ELR (cell line): ENCODE results near the gene SLIT3.

Experiments used
- DNase-seq: peaks from one replicate; pipeline ENCODE4 v3.0.0-alpha.2; 2015; ENCODE audit warnings: low read depth

Gene SLIT3

GRCh38 chr5:168860503-168860902, 440.4 kb downstream of the SLIT3 start:
- DNase-seq: no peak

DNA sequence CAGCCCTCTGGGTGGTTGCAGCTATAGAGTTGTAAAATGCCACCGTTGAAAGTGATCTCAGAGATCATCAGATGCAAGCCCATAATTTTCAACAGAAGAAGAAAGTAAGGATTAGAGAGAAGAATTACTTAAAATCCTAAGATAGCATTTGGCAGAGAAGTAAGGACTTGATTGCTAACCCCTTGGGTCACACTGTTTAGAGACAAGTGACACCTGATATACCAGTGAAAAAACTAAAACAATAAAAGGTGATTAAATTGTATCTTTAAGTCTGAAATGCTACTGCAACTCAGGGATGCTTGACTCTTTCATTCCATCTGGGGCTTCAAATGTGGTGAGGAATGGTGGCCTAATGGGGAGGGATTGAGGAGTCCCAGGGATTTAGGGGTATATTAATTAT, 440.9 kb downstream of the SLIT3 start:
- DNase-seq: no peak

GRCh38 chr5:168859471-168859870, 441.5 kb downstream of the SLIT3 start:
- no peak for DNase-seq

DNA sequence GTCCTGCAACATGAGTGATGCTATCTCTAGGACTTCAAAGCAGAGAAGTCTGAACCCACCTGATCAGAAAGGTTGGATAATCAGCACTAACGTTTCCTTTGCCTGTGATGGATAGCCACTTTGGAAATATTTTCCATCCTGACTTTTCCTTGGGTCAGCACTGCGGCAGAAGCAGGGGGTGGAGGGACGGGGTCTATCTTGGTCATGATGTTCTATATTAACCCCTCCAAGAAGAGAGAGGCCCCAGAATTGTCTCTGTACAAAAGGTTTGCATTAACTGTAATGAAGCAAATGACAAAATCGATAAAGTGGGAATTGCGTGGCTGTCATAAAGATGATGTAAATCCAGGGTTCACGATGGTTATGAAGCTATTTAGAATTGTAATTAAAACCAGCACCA, 441.9 kb downstream of the SLIT3 start:
- DNase-seq: no peak

GRCh38 chr5:168858371-168858770, 442.6 kb downstream of the SLIT3 start:
- no peak for DNase-seq

DNA sequence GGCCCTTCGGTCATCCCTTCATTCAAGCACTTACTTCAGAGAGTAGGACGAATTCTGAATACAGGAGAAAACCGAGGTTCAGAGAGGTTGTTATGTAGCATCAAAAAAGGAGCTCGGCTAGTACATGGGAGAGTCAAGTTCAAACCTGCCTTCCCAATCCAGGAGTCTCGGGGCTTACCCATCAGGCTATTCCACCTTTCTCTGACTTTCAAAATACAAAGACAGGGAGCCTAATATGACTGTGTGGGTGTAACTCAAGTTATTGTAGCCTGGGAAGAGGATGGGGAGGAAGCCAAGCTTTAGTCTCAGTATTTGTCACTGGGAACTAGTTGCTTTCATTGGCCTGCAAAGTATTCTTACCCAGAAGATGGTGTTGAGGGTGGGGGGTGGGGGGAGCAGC, 447.0 kb downstream of the SLIT3 start:
- no peak for DNase-seq

DNA sequence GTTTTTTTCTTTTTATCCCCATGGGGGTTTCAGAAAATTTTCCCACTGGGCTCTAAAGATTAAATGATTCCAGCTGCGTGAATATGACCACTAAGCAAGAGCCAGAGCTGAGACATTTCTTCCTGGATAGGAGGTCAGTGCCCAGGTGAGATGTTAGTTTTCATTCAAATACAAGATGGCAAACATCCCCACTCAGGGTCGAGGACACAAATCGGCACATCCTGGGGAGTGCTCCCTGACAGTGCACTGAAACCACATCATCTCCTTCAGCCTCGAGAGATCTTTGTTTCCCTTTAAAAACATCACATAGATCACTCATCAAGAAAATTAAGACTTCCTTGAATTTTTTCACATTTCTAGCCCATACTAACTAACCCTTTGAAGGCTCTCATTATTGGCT, 448.6 kb downstream of the SLIT3 start:
- no peak for DNase-seq

DNA sequence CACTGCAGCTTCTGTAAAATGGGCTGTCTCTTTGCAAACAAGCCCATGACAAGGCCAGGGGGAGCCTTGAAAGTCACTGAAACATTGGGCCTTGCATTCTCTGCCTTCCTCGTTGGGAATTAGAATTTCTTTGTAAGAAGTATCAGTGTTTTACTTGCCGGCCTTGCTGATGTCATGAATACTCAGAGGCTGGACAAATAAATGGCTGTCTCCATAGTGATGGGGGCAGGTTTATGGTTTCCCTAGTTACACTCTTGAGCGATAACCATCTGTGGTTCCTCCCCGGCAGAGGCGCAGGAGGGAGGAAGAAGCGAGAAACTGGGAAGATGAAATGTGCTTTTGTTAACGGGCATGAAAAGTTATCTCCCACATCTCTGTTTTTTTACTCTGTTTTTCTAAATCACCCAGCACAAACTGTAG, 449.0 kb downstream of the SLIT3 start:
- peak; percentile 73 for DNase-seq

GRCh38 chr5:168850683-168851082, 450.3 kb downstream of the SLIT3 start:
- no peak for DNase-seq

- DNase-seq: no peak
Measured at GRCh38 chr5:168848569-168848968, 452.4 kb downstream of the SLIT3 start.

DNA sequence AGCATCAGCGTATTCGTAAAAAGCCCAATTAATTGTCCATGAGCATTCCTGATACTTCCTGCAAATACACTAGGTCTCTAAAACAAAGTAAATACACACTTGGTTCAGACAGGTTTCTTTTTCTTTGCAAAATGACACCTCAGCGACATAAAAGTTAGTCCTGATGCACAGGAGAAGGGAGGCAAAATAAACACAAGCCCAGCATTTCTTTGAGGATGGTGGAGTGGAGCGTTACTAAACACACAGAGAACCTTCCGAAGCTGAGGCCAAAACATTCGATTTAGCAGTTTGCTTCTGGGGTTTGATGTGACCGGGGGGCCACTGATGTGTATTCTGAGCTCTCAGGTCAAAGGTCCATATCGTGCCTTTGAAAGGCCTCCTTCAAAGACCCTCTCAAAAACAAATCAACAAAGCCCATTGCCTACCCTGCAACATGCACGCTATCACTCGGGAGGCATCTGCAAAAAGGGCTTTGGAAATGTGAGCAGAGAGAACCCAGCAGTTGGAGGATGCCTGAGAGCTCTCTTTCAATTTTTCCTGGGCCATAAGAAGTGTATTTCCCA, 453.3 kb downstream of the SLIT3 start:
- no peak for DNase-seq

GRCh38 chr5:168844922-168845296, 456.0 kb downstream of the SLIT3 start:
- DNase-seq: no peak

DNA sequence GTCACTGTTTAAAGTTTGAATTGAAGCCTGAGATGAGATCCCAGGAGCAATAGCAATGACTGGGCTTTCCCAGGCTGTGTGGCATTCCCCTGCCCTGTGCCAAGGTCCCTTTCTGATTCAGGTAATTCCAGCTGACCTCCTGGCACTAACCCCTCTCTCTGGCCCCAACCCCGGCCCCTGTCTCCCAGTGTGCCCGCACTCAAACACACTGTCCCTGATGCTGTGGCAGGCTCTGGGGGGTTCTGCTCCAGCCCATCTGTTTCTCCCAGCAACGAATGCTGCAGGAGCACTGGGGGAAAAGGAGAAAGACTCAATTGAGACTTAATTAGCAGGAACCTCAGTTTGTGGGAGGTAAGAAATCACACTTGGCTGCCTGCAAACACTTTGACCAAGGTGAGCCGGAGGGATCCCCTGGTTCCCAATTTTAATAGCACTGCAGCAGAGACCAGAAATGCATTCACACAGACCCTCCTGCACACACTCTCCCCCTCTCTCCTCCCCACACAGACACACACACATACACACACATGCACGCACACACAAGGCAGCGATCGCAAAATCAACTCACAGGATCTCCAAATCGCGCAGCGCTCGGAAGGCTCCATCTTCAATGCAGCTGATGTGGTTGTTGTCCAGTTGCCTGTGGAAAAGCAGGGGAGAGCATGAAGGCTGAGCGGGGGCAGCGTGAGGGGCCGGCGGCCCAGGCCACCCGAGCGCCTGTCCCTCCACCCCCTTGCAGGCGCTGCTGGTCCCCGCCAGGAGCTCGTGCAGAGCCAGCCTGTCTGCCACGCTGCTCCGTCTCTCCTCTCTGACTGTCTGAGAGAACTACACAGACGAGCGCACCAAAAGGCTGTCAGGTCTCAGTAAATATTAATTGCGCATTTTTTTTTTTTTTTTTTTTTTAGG, 456.7 kb downstream of the SLIT3 start:
- DNase-seq: no peak

GRCh38 chr5:168843277-168844015, 457.5 kb downstream of the SLIT3 start:
- no peak for DNase-seq

- DNase-seq: no peak
Measured at GRCh38 chr5:168842571-168843205, 458.3 kb downstream of the SLIT3 start.

GRCh38 chr5:168837852-168838251, 463.1 kb downstream of the SLIT3 start:
- DNase-seq: no peak

GRCh38 chr5:168836603-168837231, 464.2 kb downstream of the SLIT3 start:
- no peak for DNase-seq

DNA sequence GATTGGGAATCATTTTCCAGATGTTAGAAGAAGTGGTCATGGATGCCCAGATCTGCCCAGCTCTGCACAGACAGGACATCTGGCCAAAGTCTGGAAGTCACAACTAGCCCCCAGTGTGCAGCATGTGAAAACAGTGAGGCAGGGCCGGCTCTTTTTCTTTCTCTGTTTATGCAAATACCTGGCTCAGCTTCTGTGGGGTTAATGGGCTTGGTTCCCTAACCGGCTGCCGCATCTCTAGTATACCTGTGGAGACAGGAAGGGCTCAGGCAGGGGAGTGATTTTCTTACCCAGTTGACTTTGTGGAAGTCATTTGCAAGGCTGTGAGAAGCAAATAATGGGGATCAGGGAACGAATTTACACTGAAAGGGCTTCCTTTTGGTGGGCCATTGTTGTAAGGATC, 467.0 kb downstream of the SLIT3 start:
- DNase-seq: no peak

DNA sequence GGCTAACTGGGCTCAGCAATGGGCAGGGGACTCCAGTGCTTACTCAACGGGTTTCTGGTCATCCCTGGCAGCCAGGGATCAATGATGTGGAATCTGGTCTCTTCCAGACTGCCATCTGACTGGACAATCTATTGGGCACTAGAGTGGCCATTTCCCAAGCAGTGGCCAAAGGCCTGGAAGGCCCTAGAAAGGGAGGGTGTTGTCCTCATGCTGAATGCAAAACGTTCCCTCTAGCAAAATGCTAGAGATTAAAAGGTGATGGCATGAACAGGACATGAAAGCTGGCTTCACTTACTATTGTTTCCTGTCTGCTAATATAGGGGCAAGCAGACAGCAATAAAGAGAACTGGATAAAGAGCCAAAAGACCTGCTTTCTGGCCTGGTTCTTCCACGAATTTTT, 467.6 kb downstream of the SLIT3 start:
- no peak for DNase-seq

DNA sequence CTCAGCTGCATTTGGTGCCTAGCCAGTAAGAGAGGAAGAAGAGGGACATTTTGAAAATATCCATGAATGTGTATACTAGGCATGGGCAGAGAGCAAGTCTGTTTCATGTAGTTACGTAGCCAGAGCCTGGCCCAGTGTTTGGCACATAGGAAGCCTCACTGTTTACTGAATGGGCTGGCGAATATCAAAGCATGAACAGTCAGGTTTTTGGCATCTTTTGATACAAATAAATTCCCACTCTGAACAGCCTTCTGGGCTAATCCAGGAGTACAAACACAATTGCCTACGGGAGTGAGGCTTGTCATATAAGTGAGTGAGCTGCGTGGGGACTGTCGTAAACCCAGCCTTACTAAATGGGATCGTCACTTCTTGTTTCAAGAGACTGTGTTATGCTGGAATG, 468.6 kb downstream of the SLIT3 start:
- no peak for DNase-seq

- no peak for DNase-seq
Measured at GRCh38 chr5:168831383-168831782, 469.6 kb downstream of the SLIT3 start.

DNA sequence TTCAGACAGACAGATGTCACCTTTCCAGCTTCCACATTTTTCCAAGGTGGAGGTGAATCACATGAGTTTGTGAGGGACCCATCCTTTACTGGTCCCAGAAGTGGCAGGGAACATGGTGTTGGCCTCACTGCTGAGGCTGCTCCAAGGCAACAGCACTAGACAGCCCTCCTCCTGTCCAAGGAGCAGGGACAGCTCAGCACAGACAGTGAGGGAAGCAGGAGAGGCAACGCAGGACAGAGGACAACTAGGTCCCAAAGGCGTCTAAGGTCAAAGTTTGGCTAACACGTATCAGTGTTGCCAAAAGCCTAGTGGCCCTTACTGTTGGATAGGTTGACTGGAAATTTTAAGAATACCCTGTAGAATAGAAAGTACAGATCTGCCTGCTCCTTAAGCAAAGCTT, 470.1 kb downstream of the SLIT3 start:
- no peak for DNase-seq
